ENCODE measurements around the gene TRAK1. TPM values are rescaled to one million over a fixed set of nuclear protein-coding genes. Genes with fewer than 3 reads are reported as not detected.
A peak's percentile ranks its signal among the peaks of the same experiment; 100 is the strongest.

The TRAK1 gene
- polyA plus RNA-seq, 1 donor (not counting 4 experiments of a cell fraction or from before 2014, with no cell fraction given) = 58.2 TPM

DNA sequence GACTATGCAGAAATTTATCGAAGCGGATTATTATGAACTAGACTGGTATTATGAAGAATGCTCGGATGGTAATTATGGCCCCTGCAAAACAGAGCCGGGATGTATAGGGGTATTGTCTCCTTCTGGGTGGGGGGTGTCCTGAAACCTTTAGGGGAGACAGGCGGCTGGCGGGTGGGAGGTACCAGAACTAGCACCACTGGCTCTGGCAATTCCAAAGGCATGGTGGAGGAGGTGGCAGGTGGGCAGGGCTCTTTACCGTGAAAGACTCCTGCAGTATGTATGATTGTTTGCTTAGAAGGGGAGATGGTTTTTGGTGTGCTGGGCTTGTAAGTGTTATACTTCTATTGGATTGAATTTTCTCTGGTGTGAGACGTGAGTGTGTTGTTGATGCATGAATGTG lies 58.4 kb downstream of the TRAK1 start:
- DNase-seq (ENCODE audit: low read depth, low spot score) = no peak
- Histone ChIP-seq H3K4me1 (ENCODE audit: control insufficient read depth, extremely low read depth, insufficient read depth, low read length) (peaks cover 36% of the 10 kb centered on the region), H3K36me3 (ENCODE audit: control insufficient read depth in 2 of 2, extremely low read depth in 1 of 2, insufficient read depth in 2 of 2, low read length in 2 of 2) (peaks cover under 1 to 2% of the 10 kb centered on the region in 2 experiments), H3K27me3 (ENCODE audit: control insufficient read depth, extremely low read depth, insufficient read depth, low read length) (no peaks in the 10 kb centered on the region), H3K4me3 (ENCODE audit: control insufficient read depth in 2 of 3, extremely low read depth in 1 of 3, insufficient read depth in 2 of 3, low read depth in 1 of 3, low read length in 3 of 3) (no peak overlapping the region), H3K27ac (ENCODE audit: control insufficient read depth, insufficient read depth, low read length) (no peak overlapping the region), H2AFZ (ENCODE audit: control insufficient read depth, low read length) (no peak overlapping the region), H3K9me3 (ENCODE audit: control insufficient read depth, low read depth, low read length) (no peaks in the 10 kb centered on the region), H3K4me2 (ENCODE audit: control insufficient read depth, extremely low read depth, insufficient read depth, low read depth, low read length) (peak overlapping the region; percentile 52), H3K9ac (ENCODE audit: control insufficient read depth, extremely low read depth, insufficient read depth, low read length) (no peak overlapping the region), H4K20me1 (ENCODE audit: control insufficient read depth, extremely low read depth, insufficient read depth, low read length) (peaks cover 10% of the 10 kb centered on the region), H3K79me2 (ENCODE audit: control insufficient read depth, insufficient read depth, low read length) (peaks cover 81% of the 10 kb centered on the region), H3K9me1 (ENCODE audit: control insufficient read depth, extremely low read depth, insufficient read depth, low read length) (peaks cover 10% of the 10 kb centered on the region)
- no peak for FAIRE-seq
- dilution Hi-C loops (cut with MboI; ENCODE audit: extremely low pct_ligation_motif_present, low sequenced_read_pairs) = no loop called here
- TF ChIP-seq, protein P1, sequence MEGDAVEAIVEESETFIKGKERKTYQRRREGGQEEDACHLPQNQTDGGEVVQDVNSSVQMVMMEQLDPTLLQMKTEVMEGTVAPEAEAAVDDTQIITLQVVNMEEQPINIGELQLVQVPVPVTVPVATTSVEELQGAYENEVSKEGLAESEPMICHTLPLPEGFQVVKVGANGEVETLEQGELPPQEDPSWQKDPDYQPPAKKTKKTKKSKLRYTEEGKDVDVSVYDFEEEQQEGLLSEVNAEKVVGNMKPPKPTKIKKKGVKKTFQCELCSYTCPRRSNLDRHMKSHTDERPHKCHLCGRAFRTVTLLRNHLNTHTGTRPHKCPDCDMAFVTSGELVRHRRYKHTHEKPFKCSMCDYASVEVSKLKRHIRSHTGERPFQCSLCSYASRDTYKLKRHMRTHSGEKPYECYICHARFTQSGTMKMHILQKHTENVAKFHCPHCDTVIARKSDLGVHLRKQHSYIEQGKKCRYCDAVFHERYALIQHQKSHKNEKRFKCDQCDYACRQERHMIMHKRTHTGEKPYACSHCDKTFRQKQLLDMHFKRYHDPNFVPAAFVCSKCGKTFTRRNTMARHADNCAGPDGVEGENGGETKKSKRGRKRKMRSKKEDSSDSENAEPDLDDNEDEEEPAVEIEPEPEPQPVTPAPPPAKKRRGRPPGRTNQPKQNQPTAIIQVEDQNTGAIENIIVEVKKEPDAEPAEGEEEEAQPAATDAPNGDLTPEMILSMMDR (optimal IDR thresholded peaks at IDR 0.05 in 1 of 3, IDR thresholded peaks at IDR 0.05 in 1 of 3, conservative IDR thresholded peaks at IDR 0.05 in 1 of 3; ENCODE audit: extremely low read depth in 1 of 3, insufficient read depth in 2 of 3, low read length in 3 of 3) = no peak

DNA sequence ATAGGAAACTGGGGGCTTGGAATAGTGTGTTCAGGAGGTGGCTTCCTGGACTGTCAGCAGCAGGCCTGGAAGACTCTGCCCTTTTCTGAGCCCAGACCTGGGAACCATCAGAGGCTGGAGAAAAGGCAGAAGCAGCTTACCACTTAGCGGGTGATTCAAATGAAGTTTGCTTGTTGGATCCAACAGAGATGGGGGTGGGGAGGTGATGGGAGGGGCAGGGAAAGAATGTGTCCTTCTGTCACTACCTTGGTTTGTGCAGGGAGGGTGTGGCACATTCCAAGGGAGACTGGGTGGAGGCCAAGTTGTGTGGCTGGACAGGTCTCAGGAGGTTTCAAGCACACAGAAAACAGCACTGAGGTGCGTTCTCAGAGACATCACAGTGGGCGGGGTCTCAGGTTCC lies 58.8 kb downstream of the TRAK1 start:
- peak; percentile 52 for FAIRE-seq
- peaks cover 85% of the 10 kb centered on the region for H3K79me2 ChIP-seq (ENCODE audit: control insufficient read depth, insufficient read depth, low read length)
- H3K9ac ChIP-seq (ENCODE audit: control insufficient read depth, extremely low read depth, insufficient read depth, low read length) = no peak overlapping the region
- dilution Hi-C loops (cut with MboI; ENCODE audit: extremely low pct_ligation_motif_present, low sequenced_read_pairs) = no loop called here
- H3K4me2 ChIP-seq (ENCODE audit: control insufficient read depth, extremely low read depth, insufficient read depth, low read depth, low read length) = peak overlapping the region; percentile 52
- H4K20me1 ChIP-seq (ENCODE audit: control insufficient read depth, extremely low read depth, insufficient read depth, low read length) = peaks cover 10% of the 10 kb centered on the region
- DNase-seq (ENCODE audit: low read depth, low spot score) = peak; percentile 76
- H3K4me1 ChIP-seq (ENCODE audit: control insufficient read depth, extremely low read depth, insufficient read depth, low read length) = peaks cover 36% of the 10 kb centered on the region
- no peak overlapping the region for H2AFZ ChIP-seq (ENCODE audit: control insufficient read depth, low read length)
- no peak overlapping the region for H3K4me3 ChIP-seq (ENCODE audit: control insufficient read depth in 2 of 3, extremely low read depth in 1 of 3, insufficient read depth in 2 of 3, low read depth in 1 of 3, low read length in 3 of 3)
- TF ChIP-seq, protein P1 (optimal IDR thresholded peaks at IDR 0.05 in 1 of 3, IDR thresholded peaks at IDR 0.05 in 1 of 3, conservative IDR thresholded peaks at IDR 0.05 in 1 of 3; ENCODE audit: extremely low read depth in 1 of 3, insufficient read depth in 2 of 3, low read length in 3 of 3) = no peak
- TF ChIP-seq EZH2 (IDR thresholded peaks at IDR 0.05; ENCODE audit: low read length) = no peak
- H3K27me3 ChIP-seq (ENCODE audit: control insufficient read depth, extremely low read depth, insufficient read depth, low read length) = no peaks in the 10 kb centered on the region
- H3K36me3 ChIP-seq (ENCODE audit: control insufficient read depth in 2 of 2, extremely low read depth in 1 of 2, insufficient read depth in 2 of 2, low read length in 2 of 2) = peaks cover 2 to 5% of the 10 kb centered on the region in 2 experiments
- no peak overlapping the region for H3K27ac ChIP-seq (ENCODE audit: control insufficient read depth, insufficient read depth, low read length)
- H3K9me1 ChIP-seq (ENCODE audit: control insufficient read depth, extremely low read depth, insufficient read depth, low read length) = peaks cover 10% of the 10 kb centered on the region
- H3K9me3 ChIP-seq (ENCODE audit: control insufficient read depth, low read depth, low read length) = no peaks in the 10 kb centered on the region
